ENCODE data around the gene ARHGAP31. TPM values are rescaled to one million over a fixed set of nuclear protein-coding genes. Genes with fewer than 3 reads are reported as not detected.

ARHGAP31 gene
- total and polyA plus RNA-seq, 10 of the 15 experiments (the other 5 are each of a cell fraction or from before 2014, with no cell fraction given): 0.97 to 29.8 (median 10.3) TPM

DNA sequence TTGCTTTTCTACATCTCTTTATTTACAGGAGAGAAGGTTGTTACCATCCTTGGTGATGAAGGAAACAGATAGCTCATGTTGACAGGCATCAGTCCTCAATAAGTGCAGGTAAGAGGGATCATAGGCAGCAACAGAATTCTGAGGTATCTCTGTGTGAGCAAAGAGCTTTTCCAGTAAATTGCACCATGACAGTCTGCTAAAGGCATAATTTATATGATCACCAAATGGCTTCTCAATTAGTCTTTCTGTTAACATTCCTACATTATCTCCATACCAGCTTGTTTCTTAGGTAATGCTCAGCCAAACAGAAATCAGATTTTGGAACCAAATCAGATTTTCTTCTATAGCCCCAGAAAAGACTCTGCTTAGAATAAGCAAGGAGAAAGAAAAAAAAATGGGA lies 3.6 kb upstream of the ARHGAP31 start (continued):
- TF ChIP-seq HDAC2 (IDR thresholded peaks at IDR 0.05): no peak
- no peak for TF ChIP-seq EZH2 (IDR thresholded peaks at IDR 0.05; ENCODE audit: borderline replicate concordance, control insufficient read depth, low read depth, low read length)
- TF ChIP-seq, protein P1, sequence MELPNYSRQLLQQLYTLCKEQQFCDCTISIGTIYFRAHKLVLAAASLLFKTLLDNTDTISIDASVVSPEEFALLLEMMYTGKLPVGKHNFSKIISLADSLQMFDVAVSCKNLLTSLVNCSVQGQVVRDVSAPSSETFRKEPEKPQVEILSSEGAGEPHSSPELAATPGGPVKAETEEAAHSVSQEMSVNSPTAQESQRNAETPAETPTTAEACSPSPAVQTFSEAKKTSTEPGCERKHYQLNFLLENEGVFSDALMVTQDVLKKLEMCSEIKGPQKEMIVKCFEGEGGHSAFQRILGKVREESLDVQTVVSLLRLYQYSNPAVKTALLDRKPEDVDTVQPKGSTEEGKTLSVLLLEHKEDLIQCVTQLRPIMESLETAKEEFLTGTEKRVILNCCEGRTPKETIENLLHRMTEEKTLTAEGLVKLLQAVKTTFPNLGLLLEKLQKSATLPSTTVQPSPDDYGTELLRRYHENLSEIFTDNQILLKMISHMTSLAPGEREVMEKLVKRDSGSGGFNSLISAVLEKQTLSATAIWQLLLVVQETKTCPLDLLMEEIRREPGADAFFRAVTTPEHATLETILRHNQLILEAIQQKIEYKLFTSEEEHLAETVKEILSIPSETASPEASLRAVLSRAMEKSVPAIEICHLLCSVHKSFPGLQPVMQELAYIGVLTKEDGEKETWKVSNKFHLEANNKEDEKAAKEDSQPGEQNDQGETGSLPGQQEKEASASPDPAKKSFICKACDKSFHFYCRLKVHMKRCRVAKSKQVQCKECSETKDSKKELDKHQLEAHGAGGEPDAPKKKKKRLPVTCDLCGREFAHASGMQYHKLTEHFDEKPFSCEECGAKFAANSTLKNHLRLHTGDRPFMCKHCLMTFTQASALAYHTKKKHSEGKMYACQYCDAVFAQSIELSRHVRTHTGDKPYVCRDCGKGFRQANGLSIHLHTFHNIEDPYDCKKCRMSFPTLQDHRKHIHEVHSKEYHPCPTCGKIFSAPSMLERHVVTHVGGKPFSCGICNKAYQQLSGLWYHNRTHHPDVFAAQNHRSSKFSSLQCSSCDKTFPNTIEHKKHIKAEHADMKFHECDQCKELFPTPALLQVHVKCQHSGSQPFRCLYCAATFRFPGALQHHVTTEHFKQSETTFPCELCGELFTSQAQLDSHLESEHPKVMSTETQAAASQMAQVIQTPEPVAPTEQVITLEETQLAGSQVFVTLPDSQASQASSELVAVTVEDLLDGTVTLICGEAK (IDR thresholded peaks at IDR 0.05; ENCODE audit: borderline replicate concordance): no peak
- no peak for TF ChIP-seq RAD21 (IDR thresholded peaks at IDR 0.05; ENCODE audit: insufficient read depth, low read depth, low read length)
- TF ChIP-seq RB1 (IDR thresholded peaks at IDR 0.05; ENCODE audit: borderline replicate concordance): no peak
- TF ChIP-seq, protein P2, sequence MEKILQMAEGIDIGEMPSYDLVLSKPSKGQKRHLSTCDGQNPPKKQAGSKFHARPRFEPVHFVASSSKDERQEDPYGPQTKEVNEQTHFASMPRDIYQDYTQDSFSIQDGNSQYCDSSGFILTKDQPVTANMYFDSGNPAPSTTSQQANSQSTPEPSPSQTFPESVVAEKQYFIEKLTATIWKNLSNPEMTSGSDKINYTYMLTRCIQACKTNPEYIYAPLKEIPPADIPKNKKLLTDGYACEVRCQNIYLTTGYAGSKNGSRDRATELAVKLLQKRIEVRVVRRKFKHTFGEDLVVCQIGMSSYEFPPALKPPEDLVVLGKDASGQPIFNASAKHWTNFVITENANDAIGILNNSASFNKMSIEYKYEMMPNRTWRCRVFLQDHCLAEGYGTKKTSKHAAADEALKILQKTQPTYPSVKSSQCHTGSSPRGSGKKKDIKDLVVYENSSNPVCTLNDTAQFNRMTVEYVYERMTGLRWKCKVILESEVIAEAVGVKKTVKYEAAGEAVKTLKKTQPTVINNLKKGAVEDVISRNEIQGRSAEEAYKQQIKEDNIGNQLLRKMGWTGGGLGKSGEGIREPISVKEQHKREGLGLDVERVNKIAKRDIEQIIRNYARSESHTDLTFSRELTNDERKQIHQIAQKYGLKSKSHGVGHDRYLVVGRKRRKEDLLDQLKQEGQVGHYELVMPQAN (conservative IDR thresholded peaks at IDR 0.05): no peak
- TF ChIP-seq, protein P3, sequence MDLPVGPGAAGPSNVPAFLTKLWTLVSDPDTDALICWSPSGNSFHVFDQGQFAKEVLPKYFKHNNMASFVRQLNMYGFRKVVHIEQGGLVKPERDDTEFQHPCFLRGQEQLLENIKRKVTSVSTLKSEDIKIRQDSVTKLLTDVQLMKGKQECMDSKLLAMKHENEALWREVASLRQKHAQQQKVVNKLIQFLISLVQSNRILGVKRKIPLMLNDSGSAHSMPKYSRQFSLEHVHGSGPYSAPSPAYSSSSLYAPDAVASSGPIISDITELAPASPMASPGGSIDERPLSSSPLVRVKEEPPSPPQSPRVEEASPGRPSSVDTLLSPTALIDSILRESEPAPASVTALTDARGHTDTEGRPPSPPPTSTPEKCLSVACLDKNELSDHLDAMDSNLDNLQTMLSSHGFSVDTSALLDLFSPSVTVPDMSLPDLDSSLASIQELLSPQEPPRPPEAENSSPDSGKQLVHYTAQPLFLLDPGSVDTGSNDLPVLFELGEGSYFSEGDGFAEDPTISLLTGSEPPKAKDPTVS (IDR thresholded peaks at IDR 0.05; ENCODE audit: low read depth, low read length): no peak
